NCI-H82 treated with DMSO at 0.1 percent for 48 hours (cell line): Measurements from ENCODE around the gene SCAP.

ENCODE experiments used
- DNase-seq: peaks from one replicate; lab custom pipeline; 2025; ENCODE audit not compliant: unreplicated experiment; lab: John Stamatoyannopoulos, UW

The SCAP gene

DNA sequence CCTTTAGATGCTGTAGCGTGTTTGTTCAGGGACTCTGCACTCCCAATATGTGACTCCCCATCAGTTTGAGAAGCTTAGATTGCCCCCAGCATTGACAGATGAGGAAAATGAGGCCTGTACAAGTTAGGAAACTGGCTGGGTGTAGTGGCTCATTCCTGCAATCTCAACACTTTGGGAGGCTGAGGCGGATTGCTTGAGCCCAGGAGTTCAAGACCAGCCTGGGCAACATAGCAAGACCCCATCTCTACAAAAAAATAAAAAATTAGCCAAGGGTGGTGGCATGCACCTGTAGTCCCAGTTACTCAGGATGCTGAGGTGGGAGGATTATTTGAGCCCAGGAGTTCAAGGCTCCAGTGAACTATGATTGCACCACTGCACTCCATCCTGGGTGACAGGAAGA lies 108.9 kb downstream of the SCAP start:
- no peak for DNase-seq

DNA sequence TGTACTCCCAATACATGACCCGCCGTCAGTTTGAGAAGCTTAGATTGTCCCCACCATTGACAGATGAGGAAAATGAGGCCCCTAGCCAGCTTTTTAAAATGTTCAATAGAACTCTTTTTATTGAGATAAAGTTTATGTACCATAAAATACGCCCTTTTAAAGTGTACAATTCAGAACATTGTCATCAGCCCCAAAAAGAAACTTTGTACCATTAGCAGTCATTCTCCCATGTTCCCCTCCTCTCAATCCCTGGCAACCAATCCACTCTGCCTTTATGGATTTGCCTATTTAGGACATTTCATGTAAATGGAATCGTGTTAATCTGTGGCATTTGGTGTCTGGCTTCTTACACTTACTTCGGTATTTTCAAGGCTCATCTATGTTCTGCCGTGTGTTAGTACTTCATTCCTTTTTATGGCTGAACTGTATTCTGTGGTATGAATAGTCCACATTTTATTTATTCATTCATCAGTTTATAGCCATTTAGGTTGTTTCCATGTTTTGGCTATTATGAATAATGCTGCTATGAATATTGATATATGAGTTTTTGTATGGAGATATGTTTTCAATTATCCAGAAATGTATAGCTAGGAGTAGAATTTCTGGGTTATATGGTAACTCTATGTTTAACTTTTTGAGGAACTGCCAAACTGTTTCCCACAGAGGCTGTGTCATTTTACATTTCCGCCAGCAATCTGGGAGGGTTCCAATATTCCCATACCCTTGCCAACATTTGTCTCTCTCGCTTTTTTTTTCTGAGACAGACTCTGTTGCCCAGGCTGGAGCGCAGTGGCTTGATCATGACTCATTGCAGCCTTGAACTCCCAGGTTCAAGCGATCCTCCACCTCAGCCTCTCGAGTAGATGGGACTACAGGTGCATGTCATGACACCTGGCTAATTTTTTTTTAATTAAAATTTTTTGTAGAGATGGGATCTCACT lies 110.3 kb downstream of the SCAP start:
- DNase-seq = no peak
